Fibroblast of mammary gland (primary cell): ENCODE data around the gene CAPN8.

Source experiments
- DNase-seq: peaks from one replicate; pipeline ENCODE4 v3.0.0-alpha.2; 2010; ENCODE audit warnings: low read depth
- H3K4me3 ChIP-seq: 2 replicates; pipeline ENCODE4 v1.5.1; 2011; ENCODE audit warnings: low read depth, mild to moderate bottlenecking, low read length, moderate library complexity; ENCODE audit not compliant: control insufficient read depth
- CTCF ChIP-seq: conservative IDR thresholded peaks from 2 replicates; pipeline ENCODE4 v1.5.1; 2011; ENCODE audit warnings: low read depth, low read length, inconsistent platforms; ENCODE audit not compliant: control insufficient read depth, insufficient read depth

The CAPN8 gene

GRCh38 chr1:223654083-223654482 is 11.4 kb downstream of the CAPN8 start:
- no peak for TF ChIP-seq CTCF
- no peak for DNase-seq
- H3K4me3 ChIP-seq, result no peak overlapping the region

- TF ChIP-seq CTCF, result no peak
- no peak overlapping the region for H3K4me3 ChIP-seq
- no peak for DNase-seq
Measured at GRCh38 chr1:223653431-223653830, 12.1 kb downstream of the CAPN8 start.

- no peak overlapping the region for H3K4me3 ChIP-seq
- TF ChIP-seq CTCF, result no peak
- no peak for DNase-seq
Measured at GRCh38 chr1:223653015-223653414, 12.5 kb downstream of the CAPN8 start.

GRCh38 chr1:223652436-223652941 is 13.0 kb downstream of the CAPN8 start:
- DNase-seq, result no peak
- no peak overlapping the region for H3K4me3 ChIP-seq
- no peak for TF ChIP-seq CTCF

- H3K4me3 ChIP-seq, result no peak overlapping the region
- no peak for DNase-seq
- no peak for TF ChIP-seq CTCF
Measured at GRCh38 chr1:223651291-223651991, 14.1 kb downstream of the CAPN8 start.

GRCh38 chr1:223650465-223650864 is 15.0 kb downstream of the CAPN8 start:
- no peak overlapping the region for H3K4me3 ChIP-seq
- TF ChIP-seq CTCF, result no peak
- DNase-seq, result no peak
